ENCODE data around the gene FAM237B. TPM values are rescaled to one million over a fixed set of nuclear protein-coding genes. Genes with fewer than 3 reads are reported as not detected.

Gene FAM237B
- total and polyA plus RNA-seq, 2 of the 4 experiments (the other 2 are of a cell fraction) = not detected

DNA sequence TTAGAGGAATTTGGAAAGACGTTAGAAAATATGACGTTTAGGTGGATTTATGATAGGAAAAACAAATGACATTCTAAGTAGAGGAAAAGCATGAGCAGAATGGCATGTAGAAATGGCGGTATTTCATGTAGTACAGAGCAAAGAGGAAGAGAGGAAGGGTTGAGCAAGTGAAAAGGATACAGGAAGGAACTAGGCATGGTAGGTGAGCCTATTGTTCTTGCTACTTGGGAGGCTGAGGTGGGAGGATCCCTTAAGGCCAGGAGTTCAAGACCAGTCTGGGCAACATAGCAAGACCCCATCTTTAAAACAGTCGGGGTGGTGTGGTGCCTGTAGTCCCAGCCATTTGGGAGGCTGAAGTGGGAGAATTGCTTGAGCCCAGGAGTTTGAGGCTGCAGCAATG is 26.7 kb upstream of the FAM237B start:
- Histone ChIP-seq H3K56ac (ENCODE audit: extremely low read depth, insufficient read depth, low read length) (no peak overlapping the region), H2BK20ac (ENCODE audit: low read depth, low read length) (no peak overlapping the region), H3K9me3 (ENCODE audit: control insufficient read depth, insufficient read depth, low read length) (no peaks in the 10 kb centered on the region), H3K23ac (ENCODE audit: low read depth, low read length) (no peak overlapping the region), H4K5ac (ENCODE audit: low read depth, low read length) (no peak overlapping the region), H3K14ac (replicated peaks; ENCODE audit: low read depth, low read length) (no peak overlapping the region), H3K18ac (ENCODE audit: low read depth, low read length) (no peak overlapping the region), H3K4ac (ENCODE audit: low read depth, low read length) (no peak overlapping the region), H3K4me1 (ENCODE audit: control insufficient read depth, insufficient read depth, low read length) (no peaks in the 10 kb centered on the region; the same call in 1 of the 2 replicates), H3K9ac (ENCODE audit: low read depth, low read length) (no peak overlapping the region), H2BK120ac (ENCODE audit: low read depth, low read length) (no peak overlapping the region), H3K4me3 (ENCODE audit: insufficient read depth, low read depth, low read length) (no peak overlapping the region; the same call in 1 of the 2 replicates), H2AFZ (replicated peaks; ENCODE audit: low read length, poor library complexity) (no peak overlapping the region), H2AK5ac (ENCODE audit: low read depth, low read length) (no peak overlapping the region), H3K27ac (ENCODE audit: insufficient read depth, low read length) (no peak overlapping the region), H3K79me1 (ENCODE audit: low read depth in 1 of 2, low read length in 2 of 2) (peaks cover 12 to 29% of the 10 kb centered on the region in 2 experiments), H3K27me3 (ENCODE audit: control insufficient read depth, insufficient read depth, low read length) (no peaks in the 10 kb centered on the region), H2BK5ac (ENCODE audit: low read depth, low read length, poor library complexity, severe bottlenecking) (no peak overlapping the region), H3K4me2 (ENCODE audit: low read depth, low read length) (0 out of 2 replicates have a peak overlapping the region, but pooled peaks have one; percentile 12), H4K8ac (ENCODE audit: low read depth in 2 of 2, low read length in 2 of 2) (no peak overlapping the region), H2AK9ac (replicated peaks; ENCODE audit: low read depth, low read length, poor library complexity) (no peak overlapping the region), H2BK15ac (ENCODE audit: low read depth, low read length) (no peak overlapping the region), H3K9me1 (ENCODE audit: insufficient read depth, low read length) (peaks cover 3% of the 10 kb centered on the region; the same call in 1 of the 2 replicates), H4K91ac (ENCODE audit: insufficient read depth, low read depth, low read length) (no peak overlapping the region), H3K36me3 (ENCODE audit: control insufficient read depth, insufficient read depth, low read length) (no peaks in the 10 kb centered on the region), H4K20me1 (ENCODE audit: insufficient read depth, low read length) (no peaks in the 10 kb centered on the region)
- dilution Hi-C loops (cut with HindIII; ENCODE audit: low sequenced_read_pairs, unreplicated experiment) = no loop called here
- intact Hi-C loops (cut with micrococcal nuclease) = no loop called here
- TF ChIP-seq MAZ (IDR thresholded peaks at IDR 0.05; ENCODE audit: borderline replicate concordance, low read depth, low read length) = no peak
- TF ChIP-seq RAD21 (IDR thresholded peaks at IDR 0.05; ENCODE audit: low read length) = no peak
- no peak for TF ChIP-seq FOS (IDR thresholded peaks at IDR 0.05; ENCODE audit: low read depth, low read length)
- no peak for TF ChIP-seq MAFK (IDR thresholded peaks at IDR 0.05; ENCODE audit: low read depth, low read length)
- no peak for TF ChIP-seq RFX5 (IDR thresholded peaks at IDR 0.05; ENCODE audit: low read depth, low read length)
- TF ChIP-seq, protein P1, sequence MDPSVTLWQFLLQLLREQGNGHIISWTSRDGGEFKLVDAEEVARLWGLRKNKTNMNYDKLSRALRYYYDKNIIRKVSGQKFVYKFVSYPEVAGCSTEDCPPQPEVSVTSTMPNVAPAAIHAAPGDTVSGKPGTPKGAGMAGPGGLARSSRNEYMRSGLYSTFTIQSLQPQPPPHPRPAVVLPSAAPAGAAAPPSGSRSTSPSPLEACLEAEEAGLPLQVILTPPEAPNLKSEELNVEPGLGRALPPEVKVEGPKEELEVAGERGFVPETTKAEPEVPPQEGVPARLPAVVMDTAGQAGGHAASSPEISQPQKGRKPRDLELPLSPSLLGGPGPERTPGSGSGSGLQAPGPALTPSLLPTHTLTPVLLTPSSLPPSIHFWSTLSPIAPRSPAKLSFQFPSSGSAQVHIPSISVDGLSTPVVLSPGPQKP (IDR thresholded peaks at IDR 0.05; ENCODE audit: borderline replicate concordance, low read depth, low read length) = no peak
- TF ChIP-seq NFE2L2 (IDR thresholded peaks at IDR 0.05; ENCODE audit: low read depth, low read length) = no peak
- no peak for TF ChIP-seq POLR2A (IDR thresholded peaks at IDR 0.05; ENCODE audit: low read depth, low read length)
- TF ChIP-seq BHLHE40 (IDR thresholded peaks at IDR 0.05; ENCODE audit: low read depth, low read length) = no peak
- TF ChIP-seq, protein P2, sequence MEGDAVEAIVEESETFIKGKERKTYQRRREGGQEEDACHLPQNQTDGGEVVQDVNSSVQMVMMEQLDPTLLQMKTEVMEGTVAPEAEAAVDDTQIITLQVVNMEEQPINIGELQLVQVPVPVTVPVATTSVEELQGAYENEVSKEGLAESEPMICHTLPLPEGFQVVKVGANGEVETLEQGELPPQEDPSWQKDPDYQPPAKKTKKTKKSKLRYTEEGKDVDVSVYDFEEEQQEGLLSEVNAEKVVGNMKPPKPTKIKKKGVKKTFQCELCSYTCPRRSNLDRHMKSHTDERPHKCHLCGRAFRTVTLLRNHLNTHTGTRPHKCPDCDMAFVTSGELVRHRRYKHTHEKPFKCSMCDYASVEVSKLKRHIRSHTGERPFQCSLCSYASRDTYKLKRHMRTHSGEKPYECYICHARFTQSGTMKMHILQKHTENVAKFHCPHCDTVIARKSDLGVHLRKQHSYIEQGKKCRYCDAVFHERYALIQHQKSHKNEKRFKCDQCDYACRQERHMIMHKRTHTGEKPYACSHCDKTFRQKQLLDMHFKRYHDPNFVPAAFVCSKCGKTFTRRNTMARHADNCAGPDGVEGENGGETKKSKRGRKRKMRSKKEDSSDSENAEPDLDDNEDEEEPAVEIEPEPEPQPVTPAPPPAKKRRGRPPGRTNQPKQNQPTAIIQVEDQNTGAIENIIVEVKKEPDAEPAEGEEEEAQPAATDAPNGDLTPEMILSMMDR (conservative IDR thresholded peaks at IDR 0.05; ENCODE audit: low read depth, low read length) = no peak
- TF ChIP-seq MXI1 (IDR thresholded peaks at IDR 0.05; ENCODE audit: borderline replicate concordance, low read depth, low read length) = no peak
- no peak for TF ChIP-seq CEBPB (IDR thresholded peaks at IDR 0.05; ENCODE audit: low read depth, low read length)
- no peak for TF ChIP-seq RCOR1 (IDR thresholded peaks at IDR 0.05; ENCODE audit: insufficient replicate concordance, low read length)
- TF ChIP-seq, protein P3, sequence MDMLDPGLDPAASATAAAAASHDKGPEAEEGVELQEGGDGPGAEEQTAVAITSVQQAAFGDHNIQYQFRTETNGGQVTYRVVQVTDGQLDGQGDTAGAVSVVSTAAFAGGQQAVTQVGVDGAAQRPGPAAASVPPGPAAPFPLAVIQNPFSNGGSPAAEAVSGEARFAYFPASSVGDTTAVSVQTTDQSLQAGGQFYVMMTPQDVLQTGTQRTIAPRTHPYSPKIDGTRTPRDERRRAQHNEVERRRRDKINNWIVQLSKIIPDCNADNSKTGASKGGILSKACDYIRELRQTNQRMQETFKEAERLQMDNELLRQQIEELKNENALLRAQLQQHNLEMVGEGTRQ (IDR thresholded peaks at IDR 0.05; ENCODE audit: low read depth, low read length) = no peak
- no peak for TF ChIP-seq SMC3 (IDR thresholded peaks at IDR 0.05; ENCODE audit: low read depth, low read length)
- no peak for TF ChIP-seq CHD1 (IDR thresholded peaks at IDR 0.05; ENCODE audit: low read depth, low read length)
- BruUV-seq (replicated peaks) = no TSS peak
- POLR2A ChIA-PET (ENCODE audit: unreplicated experiment) = no interaction called here
- ATAC-seq (ENCODE audit: low read depth) (no peak), DNase-seq (no peak)
- CTCF ChIA-PET = no interaction called here
- 66 to 100% methylated on average over 2 to 3 of the region's 4 CpGs for WGBS, 2 experiments (ENCODE audit: extremely low coverage in 2 of 2, insufficient read length in 1 of 2)
- in situ Hi-C loops (cut with MboI; ENCODE audit: low sequenced_read_pairs) = no loop called here
